Middle frontal gyrus (tissue), 1 donor: Measurements from ENCODE around the gene LRPAP1.
"Not testable (repeated sequence)": the region's sequence is repeated elsewhere in the genome, so short reads cannot be mapped to it uniquely, and the experiment has no call there.

Experiments used
- DNase-seq: peaks from one replicate; pipeline ENCODE4 v3.0.0-alpha.2; 2015; ENCODE audit warnings: low spot score; ENCODE audit errors: extremely low spot score

LRPAP1 gene

GRCh38 chr4:3562127-3562526 is 29.9 kb upstream of the LRPAP1 start:
- DNase-seq = not testable (repeated sequence)

GRCh38 chr4:3560465-3560864 is 28.2 kb upstream of the LRPAP1 start:
- DNase-seq = not testable (repeated sequence)

DNA sequence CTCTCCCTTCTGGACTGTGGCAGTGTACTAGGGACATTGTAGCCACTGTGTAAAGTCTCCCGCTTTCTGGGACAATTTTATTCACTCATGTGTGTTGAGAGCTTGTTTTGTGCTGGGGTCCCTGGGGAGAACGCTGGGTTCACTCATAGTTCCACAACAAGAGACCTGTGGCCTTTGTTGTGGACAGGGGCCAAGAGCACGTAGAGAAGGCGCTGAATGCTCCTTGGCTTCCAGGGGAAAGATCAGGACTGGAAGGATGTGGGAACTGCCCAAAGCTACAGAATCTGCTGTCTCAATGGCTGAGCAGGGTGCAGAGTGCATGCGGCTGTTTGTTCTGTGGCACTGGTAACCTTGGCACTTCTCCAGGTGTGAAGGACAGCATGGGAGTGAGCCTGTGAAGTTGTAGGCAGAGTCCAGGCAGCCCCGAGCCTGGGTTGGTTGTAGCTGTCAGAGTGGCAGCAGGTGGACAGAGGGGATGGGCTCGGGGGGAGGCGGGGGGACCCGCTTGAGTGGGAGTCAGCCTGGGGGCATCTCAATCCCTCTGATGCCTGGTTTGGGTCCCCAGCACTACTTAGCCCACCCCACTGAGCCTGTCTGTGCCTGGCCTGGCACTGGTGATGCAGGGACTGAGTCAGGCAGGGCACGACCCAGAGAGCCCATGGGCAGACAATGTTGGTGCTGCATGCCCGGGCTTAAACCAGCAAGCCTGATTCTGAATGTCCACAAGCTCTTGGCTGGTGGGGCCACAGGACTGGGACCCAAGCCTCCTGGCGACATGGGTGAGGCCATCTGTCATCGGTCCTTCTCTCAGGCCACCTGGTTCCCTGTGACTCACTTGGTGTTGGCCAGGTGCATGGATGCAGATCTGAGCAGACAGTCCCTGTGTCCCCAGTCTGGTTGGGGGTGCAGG is 27.4 kb upstream of the LRPAP1 start:
- not testable (repeated sequence) for DNase-seq

- DNase-seq = not testable (repeated sequence)
These were observed 26.3 kb upstream of the LRPAP1 start for GRCh38 chr4:3558514-3558836.

DNA sequence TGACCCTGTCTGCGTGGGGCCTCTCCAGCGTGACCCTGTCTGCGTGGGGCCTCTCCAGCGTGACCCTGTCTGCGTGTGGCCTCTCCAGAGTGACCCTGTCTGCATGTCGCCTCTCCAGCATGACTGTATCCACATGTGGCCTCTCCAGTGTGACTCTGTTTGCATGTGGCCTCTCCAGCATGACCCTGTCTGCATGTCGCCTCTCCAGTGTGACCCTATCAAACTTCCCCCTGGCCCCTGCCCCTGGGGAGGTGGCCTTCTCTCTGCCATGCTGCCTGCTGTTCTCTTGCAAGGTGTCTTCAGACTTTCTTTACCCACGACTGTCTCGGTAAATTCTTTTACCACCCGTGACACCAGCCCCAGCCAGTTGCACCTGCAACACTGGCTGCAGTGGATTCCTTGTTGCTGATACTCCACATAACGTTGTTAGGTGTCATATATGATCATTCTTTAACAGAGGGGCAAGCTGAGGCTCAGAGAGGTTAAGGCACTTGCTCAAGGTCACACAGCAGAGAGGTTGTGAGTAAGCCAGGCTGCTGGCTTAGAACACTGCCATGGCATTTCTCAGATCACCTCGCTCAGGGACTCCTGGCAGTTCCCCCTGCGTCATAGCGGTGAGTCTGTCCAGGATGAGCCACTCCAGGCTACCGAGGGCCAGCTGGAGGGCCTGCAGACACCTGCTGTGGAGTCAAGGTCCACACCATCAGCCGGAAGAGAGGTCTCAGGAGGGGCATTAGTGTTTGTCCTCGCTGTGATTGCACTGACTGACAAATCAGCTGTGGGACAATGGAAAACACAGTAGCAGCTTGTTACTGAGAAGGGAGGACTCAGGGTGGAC is 25.7 kb upstream of the LRPAP1 start:
- DNase-seq = not testable (repeated sequence)

DNA sequence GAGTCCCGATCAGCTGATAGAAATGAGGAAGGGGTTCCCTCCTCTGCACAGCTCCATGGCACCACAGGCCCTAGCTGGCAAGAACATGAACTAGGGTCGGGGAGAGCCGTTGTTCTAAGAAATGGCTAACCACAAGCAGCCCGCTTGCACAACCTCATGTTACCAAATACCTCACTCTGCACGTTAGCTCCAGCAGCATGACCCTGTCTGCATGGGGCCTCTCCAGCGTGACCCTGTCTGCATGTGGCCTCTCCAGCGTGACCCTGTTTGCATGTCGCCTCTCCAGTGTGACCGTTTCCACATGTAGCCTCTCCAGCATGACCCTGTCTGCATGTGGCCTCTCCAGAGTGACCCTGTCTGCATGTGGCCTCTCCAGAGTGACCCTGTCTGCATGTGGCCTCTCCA is 24.9 kb upstream of the LRPAP1 start:
- not testable (repeated sequence) for DNase-seq

- DNase-seq = not testable (repeated sequence)
These were observed 24.1 kb upstream of the LRPAP1 start for GRCh38 chr4:3556244-3556867.

DNA sequence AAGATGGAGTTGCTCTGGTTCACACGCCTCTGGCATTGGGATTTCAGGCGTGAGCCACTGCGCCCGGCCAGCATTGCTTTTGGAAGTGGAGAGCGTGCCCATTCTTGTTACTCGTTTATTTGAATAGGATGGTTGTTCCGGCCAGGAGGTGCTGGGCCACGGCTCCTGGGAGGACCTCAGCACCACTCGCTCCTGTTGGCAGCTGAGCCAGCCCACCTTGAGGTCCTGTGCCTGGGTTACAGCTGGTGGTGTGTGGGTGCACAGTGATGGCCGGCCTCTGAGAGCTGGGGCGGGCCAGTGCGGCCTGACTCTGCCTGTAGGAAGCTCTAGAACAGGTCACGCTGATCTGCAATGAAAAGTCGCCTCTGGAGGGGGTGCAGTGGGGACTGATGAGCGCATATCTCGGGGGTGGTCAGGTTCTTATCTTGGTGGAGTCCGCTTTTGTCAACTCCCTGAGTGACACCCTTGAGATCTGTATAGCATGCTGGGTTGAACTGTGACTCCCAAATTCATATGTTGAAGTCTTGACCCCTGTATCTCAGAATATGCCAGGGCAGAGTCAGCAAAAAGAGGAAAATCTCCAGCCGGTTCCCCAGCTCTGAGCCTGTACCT is 23.3 kb upstream of the LRPAP1 start:
- DNase-seq = not testable (repeated sequence)

- DNase-seq = not testable (repeated sequence)
These were observed 19.1 kb upstream of the LRPAP1 start for GRCh38 chr4:3551366-3551765.

DNA sequence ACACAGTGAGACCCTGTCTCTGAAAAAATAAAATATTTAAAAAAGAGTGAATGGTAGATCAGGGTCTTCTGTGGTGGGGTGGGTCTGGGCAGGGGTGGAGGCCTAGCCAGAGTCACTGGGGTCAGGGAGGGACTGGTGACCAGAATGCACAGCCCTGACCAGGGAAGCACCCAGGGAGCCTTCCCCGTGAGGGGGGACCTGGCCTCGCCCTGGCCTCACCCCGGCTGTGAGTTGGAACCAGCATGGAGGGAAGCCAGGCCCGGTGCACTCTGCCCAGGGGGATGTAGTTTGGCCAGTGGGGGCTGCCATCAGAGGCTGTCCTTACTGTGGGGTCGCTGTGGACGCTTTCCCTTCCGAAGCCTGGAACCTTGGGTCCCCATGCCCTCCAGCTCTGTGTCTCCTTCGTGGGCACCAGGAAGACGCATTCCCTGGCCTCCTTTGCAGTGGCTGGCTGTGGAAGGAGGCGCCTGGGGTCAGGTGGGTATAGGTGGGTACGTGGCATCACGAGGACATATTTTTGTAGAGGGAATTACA is 18.6 kb upstream of the LRPAP1 start:
- DNase-seq = not testable (repeated sequence)

GRCh38 chr4:3550041-3550440 is 17.8 kb upstream of the LRPAP1 start:
- not testable (repeated sequence) for DNase-seq

DNA sequence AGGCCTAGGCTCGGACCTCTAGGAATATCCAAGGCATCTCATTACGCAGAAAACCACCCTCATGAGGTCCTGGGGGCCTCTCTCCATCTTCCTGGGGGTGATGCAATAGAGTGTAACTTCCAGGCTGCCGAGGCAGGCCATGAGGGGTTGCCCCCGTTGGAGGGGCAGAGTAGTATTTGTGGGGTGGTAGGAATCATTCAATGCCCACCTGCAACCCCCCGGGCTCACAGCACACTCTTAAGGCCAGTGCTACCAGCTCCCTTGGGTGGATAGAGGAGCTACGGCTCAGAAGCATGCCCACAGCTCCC is 17.4 kb upstream of the LRPAP1 start:
- DNase-seq = not testable (repeated sequence)

DNA sequence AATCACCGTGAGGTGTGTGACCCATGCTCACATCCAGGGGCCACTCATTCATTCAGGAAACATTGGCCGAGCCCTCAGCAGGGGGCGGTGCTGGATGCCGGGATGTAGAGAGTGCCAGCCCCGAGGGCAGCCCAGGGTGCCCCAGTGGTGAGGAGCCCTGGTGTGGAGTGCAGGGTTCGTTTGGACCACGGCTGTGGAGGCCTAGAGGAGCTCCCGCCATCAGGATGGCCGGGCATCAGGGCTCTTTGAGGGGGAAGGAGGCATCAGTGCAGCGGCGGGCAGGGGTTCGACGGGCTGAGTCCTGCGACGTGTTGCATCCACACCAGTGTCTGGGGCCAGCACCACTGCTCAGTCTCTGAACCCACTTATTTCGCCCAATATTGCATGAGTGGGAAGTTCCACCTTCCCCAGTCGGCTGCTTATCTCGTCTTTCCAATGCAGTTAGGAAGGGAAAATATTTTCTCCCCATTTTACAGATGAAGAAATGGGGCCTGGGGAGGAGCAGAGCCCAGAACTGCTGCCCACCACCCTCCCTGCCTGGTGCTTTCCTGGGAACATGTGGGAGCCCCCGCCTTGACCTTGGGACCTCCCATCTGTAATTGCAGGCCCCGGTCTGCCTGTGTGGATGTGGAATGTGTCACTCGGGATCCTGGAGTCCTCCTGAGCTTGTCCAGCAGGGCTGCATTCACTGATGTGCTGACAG is 16.9 kb upstream of the LRPAP1 start:
- not testable (repeated sequence) for DNase-seq

- not testable (repeated sequence) for DNase-seq
These were observed 14.5 kb upstream of the LRPAP1 start for GRCh38 chr4:3546721-3547120.

- not testable (repeated sequence) for DNase-seq
These were observed 13.1 kb upstream of the LRPAP1 start for GRCh38 chr4:3545351-3545750.

GRCh38 chr4:3544259-3545025 is 12.2 kb upstream of the LRPAP1 start:
- not testable (repeated sequence) for DNase-seq

DNA sequence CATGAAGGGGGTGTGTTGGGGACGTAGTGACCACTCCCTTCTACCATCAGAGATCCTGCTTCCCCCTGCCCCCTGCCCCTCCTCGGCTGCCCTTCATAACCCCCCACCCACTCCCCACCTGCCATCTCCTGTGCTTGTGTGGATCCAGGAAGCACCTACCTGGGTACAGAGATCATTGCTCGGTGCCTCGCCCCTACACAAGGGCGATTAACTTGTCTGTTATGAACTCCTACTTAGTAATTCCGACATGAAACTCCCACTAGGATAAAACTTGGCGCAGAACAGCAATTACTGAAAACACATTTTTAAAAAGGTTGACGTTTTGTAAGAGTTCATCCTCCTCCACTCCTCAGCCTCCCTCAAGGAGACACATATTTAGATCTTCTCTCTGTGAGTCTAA is 11.2 kb upstream of the LRPAP1 start:
- not testable (repeated sequence) for DNase-seq

GRCh38 chr4:3538906-3539305 is 6.7 kb upstream of the LRPAP1 start:
- DNase-seq = not testable (repeated sequence)

DNA sequence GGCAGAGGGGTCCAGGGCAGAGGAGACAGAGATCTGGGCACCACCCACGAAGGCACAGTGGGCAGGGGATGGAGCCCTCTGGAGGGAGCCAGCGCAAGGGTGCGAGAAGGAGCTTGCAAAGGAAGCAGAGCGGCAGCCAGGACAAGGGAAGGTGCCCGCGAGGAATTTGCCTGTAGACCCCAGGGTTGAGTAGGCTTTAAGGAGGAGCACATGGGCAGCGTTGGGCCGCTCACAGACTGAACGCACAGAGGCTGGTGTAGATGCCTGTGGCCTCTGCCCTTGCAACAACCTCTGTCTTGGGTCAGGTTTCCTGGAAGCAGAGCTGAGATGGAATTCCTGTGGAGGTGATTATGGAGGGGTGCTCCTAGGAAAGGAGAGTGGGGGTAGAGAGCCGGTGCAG is 3.6 kb upstream of the LRPAP1 start:
- not testable (repeated sequence) for DNase-seq

DNA sequence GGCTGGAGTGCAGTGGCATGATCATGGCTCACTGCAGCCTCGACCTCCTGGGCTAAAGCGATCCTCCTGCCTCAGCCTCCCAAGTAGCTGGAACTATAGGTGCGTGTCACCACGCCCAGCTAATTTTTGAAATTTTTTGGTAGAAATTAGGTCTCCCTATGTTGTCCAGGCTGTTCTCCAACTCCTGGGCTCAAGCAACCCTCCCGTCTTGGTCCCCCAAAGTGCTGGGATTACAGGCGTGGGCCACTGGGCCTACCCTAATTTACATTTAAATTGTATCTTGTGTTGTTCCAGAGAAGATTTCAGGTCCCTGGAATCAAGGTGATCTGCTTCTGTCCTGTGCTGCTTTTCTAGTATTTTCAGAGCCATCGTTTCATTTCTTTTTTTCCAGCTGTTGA is 1.2 kb upstream of the LRPAP1 start:
- no peak for DNase-seq
